ENCODE data around the gene UBE2B.

The UBE2B gene

GRCh38 chr5:134438721-134439123, 67.4 kb downstream of the UBE2B start:
- no peak for FAIRE-seq

- no peak for FAIRE-seq
Observed at GRCh38 chr5:134439210-134439654, 67.9 kb downstream of the UBE2B start.

GRCh38 chr5:134440201-134440755, 68.9 kb downstream of the UBE2B start:
- FAIRE-seq = no peak

Data from islet of Langerhans (tissue), 1 donor.